ENCODE measurements around the gene ZBTB33. TPM values are rescaled to one million over a fixed set of nuclear protein-coding genes. Genes with fewer than 3 reads are reported as not detected.
A peak's percentile ranks its signal among the peaks of the same experiment; 100 is the strongest.

The ZBTB33 gene
- total RNA-seq, 2 donors from 2014 or later: 6.0 to 6.3 TPM

GRCh38 chrX:120251471-120252011, 929 bp downstream of the ZBTB33 start:
- Histone ChIP-seq H3K36me3 (peaks cover 5% of the 10 kb centered on the region), H3K4me1 (no peaks in the 10 kb centered on the region), H3K4me3 (peak overlapping the region; percentile 62 to 66), H3K9me3 (no peaks in the 10 kb centered on the region), H3K27ac (peak overlapping the region; percentile 77 to 84), H3K27me3 (no peaks in the 10 kb centered on the region)
- TF ChIP-seq CTCF (IDR thresholded peaks at IDR 0.05): no peak
- no peak for DNase-seq (ENCODE audit: low spot score)

GRCh38 chrX:120253784-120254183, 3.2 kb downstream of the ZBTB33 start:
- no peak for DNase-seq (ENCODE audit: low spot score)
- Histone ChIP-seq H3K4me1 (no peaks in the 10 kb centered on the region), H3K27me3 (no peaks in the 10 kb centered on the region), H3K9me3 (no peaks in the 10 kb centered on the region), H3K4me3 (no peak overlapping the region), H3K36me3 (peaks cover 5% of the 10 kb centered on the region), H3K27ac (no peak overlapping the region)
- no peak for TF ChIP-seq CTCF (IDR thresholded peaks at IDR 0.05)

GRCh38 chrX:120260369-120260768, 9.8 kb downstream of the ZBTB33 start:
- no peaks in the 10 kb centered on the region for H3K27me3 ChIP-seq
- TF ChIP-seq CTCF (IDR thresholded peaks at IDR 0.05): no peak
- H3K9me3 ChIP-seq: no peaks in the 10 kb centered on the region
- no peak for DNase-seq (ENCODE audit: low spot score)
- H3K36me3 ChIP-seq: no peaks in the 10 kb centered on the region
- H3K4me3 ChIP-seq: no peak overlapping the region
- no peaks in the 10 kb centered on the region for H3K4me1 ChIP-seq
- no peak overlapping the region for H3K27ac ChIP-seq

- no peak overlapping the region for H3K27ac ChIP-seq
- no peak for TF ChIP-seq CTCF (IDR thresholded peaks at IDR 0.05)
- H3K9me3 ChIP-seq: no peaks in the 10 kb centered on the region
- H3K36me3 ChIP-seq: no peaks in the 10 kb centered on the region
- H3K27me3 ChIP-seq: no peaks in the 10 kb centered on the region
- H3K4me1 ChIP-seq: no peaks in the 10 kb centered on the region
- H3K4me3 ChIP-seq: no peak overlapping the region
- no peak for DNase-seq (ENCODE audit: low spot score)
Measured at GRCh38 chrX:120262859-120263708, 12.5 kb downstream of the ZBTB33 start.

- Histone ChIP-seq H3K27ac (no peak overlapping the region), H3K9me3 (no peaks in the 10 kb centered on the region), H3K4me3 (no peak overlapping the region), H3K4me1 (no peaks in the 10 kb centered on the region), H3K36me3 (no peaks in the 10 kb centered on the region), H3K27me3 (no peaks in the 10 kb centered on the region)
- no peak for TF ChIP-seq CTCF (IDR thresholded peaks at IDR 0.05)
- no peak for DNase-seq (ENCODE audit: low spot score)
Measured at GRCh38 chrX:120264341-120264740, 13.7 kb downstream of the ZBTB33 start.
